Activated T-cell treated with anti-CD3 and anti-CD28 coated beads, Interleukin-2, amount 50 U/mL, for 48 hours (primary cell): ENCODE measurements around the gene BDH2.
A peak's percentile ranks its signal among the peaks of the same experiment; 100 is the strongest.

Source experiments
- DNase-seq, 2 experiments: peaks; one replicate each; pipeline ENCODE4 v3.0.0-alpha.2; 2020

Gene BDH2

GRCh38 chr4:103099691-103100392 is at the start of gene BDH2:
Gene BDH2, minus strand, starts transcription at chr4:103099834. Its CDS starts 3,580 bp downstream, at chr4:103096254.
- peak in 1 of 2 experiments; percentile 29 for DNase-seq

DNA sequence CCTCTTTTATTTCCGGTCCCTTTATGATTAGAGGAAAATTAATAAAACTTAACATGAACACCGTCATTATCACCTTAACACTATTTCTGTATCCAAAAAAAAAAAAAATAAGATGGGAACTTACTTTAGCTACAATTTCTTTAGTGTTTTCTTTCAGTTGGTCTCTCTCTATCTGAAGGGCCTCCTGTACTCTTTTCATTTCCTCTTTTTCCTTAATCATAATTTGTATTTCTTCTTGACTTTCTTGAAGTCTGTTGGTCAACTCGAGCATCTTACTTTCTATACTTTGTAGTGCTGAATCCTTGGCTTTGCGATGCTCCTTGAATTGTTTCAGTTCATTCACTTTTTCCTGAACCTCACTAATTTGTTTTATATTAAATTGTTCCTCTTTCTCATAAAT is 45.3 kb upstream of the BDH2 start:
- DNase-seq, result no peak

DNA sequence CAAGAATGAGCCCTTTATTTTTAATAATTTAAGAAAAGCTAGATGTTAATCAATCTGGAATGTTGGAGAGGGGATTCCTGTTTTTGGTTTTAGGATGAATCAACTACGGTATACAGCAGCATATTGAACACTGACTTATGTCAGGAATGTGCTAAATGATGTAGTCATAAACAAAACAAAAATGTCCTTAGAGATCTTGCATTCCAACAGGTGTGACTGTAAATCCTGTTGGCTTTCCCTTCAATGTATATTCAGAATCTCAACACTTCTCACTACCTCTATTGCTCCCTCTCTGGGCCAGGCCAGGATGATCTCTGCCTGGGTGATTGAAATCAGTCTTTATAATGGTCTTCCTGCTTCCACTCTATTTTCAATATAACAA is 37.8 kb upstream of the BDH2 start:
- DNase-seq, result no peak

- no peak for DNase-seq
Observed at GRCh38 chr4:103136671-103137445, 37.2 kb upstream of the BDH2 start.

- DNase-seq, result no peak
Observed at GRCh38 chr4:103129174-103129573, 29.5 kb upstream of the BDH2 start.

- DNase-seq, result no peak
Observed at GRCh38 chr4:103126126-103126525, 26.5 kb upstream of the BDH2 start.

DNA sequence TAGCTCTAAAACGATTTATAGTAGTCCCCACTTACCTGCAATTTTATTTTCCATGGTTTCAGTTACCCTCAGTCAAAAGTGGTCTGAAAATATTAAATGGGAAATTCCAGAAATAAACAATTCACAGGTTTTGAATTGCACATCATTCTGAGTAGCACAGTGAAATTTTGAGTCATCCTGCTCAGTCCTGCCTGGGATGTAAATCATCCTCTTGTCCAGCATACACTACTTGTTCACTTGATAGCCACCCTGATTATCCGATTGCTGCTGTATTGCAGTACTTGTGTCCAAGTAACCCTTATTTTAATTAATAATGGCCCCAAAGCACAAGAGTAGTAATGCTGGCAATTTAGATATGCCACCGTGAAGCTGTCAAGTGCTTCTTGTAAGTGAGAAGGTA is 23.5 kb upstream of the BDH2 start:
- DNase-seq, result no peak

- DNase-seq, result no peak
Observed at GRCh38 chr4:103118166-103118565, 18.5 kb upstream of the BDH2 start.

- DNase-seq, result no peak
Observed at GRCh38 chr4:103111598-103111997, 12.0 kb upstream of the BDH2 start.

- DNase-seq, result no peak
Observed at GRCh38 chr4:103108542-103108941, 8.9 kb upstream of the BDH2 start.

DNA sequence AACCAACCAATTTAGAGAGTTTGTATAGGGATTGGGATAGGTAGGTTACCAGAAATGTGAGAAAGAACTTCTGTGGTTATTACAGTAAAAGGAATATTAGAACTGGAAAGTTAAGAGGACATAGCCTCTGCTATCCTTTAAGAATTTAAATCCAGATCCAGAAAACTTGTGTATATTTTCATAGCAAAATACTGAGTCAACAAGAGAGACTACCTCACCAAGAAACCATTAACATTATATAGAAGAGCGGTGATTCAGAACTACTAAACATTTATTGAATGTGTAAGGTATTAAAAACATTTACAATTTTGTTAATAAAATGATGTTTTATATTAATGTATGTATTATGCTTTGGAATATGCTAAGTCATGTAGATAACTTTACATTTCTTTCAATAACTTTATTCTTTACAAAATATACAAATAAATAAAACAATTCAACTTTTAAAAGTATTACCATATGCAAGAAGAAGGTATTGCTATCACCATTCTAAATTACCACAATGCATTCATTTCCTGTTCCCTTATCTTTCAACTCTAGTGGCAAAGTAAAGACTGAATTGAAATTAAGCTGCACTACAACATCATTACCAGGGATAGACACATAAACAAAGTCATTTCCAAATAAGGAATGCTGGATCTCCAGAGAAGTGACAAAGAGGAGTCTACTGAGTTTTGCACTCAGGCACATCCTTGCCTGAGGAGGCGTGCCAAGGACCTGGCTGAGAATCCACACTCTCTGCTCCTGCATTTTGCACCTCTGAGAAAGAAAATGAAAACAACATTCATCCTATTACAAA is 6.1 kb upstream of the BDH2 start:
- no peak for DNase-seq

- no peak for DNase-seq
Observed at GRCh38 chr4:103104886-103105285, 5.3 kb upstream of the BDH2 start.

GRCh38 chr4:103100691-103101090 is 1.1 kb upstream of the BDH2 start:
- DNase-seq, result no peak

DNA sequence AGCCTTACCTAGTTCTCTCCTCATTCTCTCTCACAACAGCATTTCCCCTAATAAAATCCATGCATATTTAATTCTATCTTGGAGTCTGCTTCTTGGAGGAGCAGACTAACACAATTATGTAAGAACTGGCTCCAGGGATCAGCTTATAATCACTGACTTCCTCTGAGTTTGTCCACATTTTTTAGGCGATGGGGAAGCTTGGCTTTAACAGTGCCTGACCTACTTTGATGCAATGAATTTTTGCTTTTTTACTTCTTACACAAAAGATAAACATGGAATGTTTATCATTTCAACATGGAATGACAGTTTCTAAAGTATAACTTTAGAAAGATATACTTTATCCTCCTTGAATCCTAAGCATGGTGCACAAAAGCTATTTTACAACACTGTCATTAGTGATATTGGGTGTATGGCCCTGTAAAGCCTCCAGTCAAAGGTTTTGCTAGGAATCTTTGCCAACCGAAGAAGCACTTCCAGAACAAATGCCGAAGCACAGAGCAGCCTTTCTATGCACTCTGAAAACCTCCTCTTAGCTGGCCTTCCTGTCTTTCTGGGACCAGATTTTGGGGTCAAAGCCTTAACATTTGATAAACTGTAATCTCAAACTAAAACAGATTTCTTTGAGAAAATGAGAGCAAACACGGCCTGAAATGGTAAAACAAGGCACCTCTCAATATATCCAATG is 736 bp downstream of the BDH2 start:
- no peak for DNase-seq

DNA sequence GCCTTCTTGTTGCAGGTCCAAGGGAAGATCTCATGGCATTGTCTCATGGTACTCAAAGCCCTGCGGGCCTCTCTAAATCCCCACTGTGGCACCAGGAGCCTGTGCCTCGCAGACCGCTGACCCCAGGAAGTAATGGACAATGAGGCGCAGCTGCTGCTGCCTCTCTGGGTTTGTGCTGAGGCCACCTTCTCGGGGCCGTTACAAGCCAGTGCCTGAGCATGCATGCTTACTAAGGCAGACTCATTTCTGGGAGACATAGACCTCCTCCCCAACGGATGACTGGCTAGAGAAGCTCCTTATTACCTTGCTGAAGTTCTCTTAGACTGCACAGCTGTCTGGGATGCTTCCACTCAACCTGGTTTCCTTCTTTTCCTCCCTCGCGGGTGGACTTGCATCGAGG is 1.3 kb downstream of the BDH2 start:
- no peak for DNase-seq

DNA sequence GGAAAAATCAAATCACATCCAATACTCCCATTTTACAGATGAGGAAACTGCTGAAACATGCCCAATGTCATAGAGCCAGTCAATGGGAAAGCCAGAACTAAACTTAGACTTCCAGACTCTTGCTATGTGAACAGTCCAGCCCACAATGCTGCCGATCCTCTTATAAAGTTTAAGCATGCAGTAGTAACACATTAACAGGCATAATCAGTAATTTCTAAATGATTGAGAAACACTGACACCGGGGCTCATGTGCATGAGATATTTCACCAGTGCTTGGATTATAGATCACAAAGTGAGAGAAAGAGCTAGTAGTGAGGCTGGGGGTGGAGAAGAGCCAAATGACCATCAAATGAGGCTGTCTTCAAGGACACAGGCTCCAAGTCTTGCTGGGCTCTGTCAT is 2.5 kb downstream of the BDH2 start:
- no peak for DNase-seq

DNA sequence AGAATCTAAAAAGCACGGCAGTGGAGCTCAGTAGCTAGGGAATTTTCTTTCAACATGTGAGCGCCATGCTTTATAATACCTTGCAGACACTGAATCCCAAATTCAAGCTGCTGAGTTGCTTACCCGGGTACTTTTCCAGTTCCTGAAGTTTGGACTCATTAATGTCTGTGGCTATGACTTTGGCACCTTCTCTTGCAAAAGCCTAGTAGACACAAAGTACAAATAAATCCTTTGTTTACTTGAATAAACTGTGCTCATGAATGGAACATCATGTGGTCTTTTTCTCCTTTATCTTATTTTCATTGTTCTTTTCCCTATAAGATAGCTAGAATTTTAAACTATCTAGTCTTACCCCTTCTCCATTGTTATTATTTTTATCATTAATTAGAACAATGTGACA is 4.6 kb downstream of the BDH2 start:
- no peak for DNase-seq

- DNase-seq, result no peak
Observed at GRCh38 chr4:103092245-103092644, 7.4 kb downstream of the BDH2 start.

DNA sequence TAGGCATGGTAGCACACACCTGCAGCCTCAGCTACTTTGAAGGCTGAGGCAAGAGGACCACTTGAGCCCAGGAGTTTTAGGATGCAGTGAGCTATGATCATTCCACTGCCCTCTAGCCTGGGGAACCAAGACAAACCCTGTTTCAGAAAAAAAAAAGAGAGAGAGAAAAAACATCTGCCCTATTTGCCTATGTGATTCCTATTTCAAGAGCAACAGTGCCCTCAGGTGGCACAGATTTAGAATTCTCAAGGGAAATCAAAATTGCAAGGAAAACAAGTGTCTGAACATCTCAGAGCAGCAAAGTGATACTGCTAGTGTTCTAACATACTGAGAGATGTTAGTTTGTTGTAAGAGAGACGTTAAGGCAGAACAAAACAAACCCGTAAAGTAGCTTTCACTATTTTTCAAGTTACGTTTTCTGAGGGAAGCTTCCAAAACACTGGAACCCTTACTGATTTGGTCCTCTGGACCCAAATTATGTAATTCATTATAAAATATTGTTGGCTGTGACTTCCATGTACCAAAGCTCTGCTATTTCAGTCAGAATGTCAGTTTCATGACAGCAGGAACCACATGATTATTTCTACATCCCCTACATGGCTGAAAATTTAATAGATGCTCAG is 7.9 kb downstream of the BDH2 start:
- no peak for DNase-seq

DNA sequence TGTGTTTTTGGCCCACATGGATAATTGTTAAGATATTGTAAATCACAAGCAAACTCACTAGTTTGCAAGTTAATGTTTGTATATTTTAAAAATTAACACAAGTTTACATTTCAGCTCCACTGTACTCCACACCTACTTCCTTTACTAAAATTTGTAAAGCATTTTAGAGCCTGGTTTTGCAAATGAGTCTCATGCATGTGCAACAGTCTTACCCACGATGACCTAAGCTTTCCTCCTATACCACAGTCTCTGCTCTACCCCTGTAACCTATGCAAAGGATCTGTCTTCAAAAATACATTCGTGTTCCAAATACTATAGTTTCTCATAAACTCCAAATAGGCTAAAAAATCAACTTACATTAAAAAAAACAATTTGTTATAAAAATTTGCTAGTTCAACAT is 10.2 kb downstream of the BDH2 start:
- DNase-seq, result no peak

GRCh38 chr4:103086551-103086950 is 13.1 kb downstream of the BDH2 start:
- DNase-seq, result no peak

DNA sequence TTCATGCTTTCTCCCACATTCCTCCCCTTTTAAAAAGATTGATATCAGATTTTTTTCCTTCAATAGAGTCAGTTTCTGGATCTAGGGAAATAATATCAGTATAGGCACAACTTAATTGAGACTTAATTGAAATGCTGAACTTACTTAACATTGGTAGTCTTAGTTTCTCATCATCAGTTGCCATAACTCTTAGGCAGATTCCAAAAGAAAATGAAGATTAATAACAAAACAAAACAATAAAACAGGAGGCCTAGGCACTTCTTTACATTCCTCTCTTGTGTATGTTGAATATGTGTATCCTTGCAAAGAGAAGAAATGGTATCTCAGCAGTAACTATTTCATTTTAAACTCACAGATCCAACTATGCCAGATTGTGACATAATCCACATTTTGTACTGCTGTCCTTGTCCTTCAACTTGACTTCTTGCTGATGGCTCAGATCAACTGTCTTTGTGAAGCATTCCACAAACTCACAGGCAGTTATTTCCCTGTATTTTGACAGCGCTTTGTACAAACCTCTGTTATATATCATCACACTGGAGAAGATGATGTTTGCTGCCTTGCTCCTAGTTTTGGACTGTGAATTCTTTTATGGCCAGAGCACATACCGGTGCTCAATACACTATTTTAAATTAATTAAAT is 14.0 kb downstream of the BDH2 start:
- DNase-seq, result no peak
